Upper lobe of right lung (tissue), 1 donor: ENCODE results near the gene ZNF341. TPM values are rescaled to one million over a fixed set of nuclear protein-coding genes. Genes with fewer than 3 reads are reported as not detected.

Source experiments
- ATAC-seq: fragments of 200-7000 bp; cut with Tn5 transposase; one replicate; pipeline ENCODE4 v1.9.1; 2020; ENCODE audit warnings: mild to moderate bottlenecking, moderate library complexity
- DNase-seq: peaks from one replicate; pipeline ENCODE4 v3.0.0-alpha.2; 2020
- H3K27ac ChIP-seq: fragments of 200-600 bp; one replicate; pipeline ENCODE4 v1.8.0; 2022
- H3K27me3 ChIP-seq: fragments of 200-600 bp; one replicate; pipeline ENCODE4 v1.8.0; 2022; ENCODE audit warnings: mild to moderate bottlenecking
- H3K36me3 ChIP-seq: fragments of 200-600 bp; one replicate; pipeline ENCODE4 v1.8.0; 2022
- H3K4me1 ChIP-seq: fragments of 200-600 bp; one replicate; pipeline ENCODE4 v1.8.0; 2022
- H3K4me3 ChIP-seq: fragments of 200-600 bp; one replicate; pipeline ENCODE4 v1.8.0; 2022; ENCODE audit warnings: mild to moderate bottlenecking
- H3K9me3 ChIP-seq: fragments of 200-600 bp; one replicate; pipeline ENCODE4 v1.8.0; 2022
- intact Hi-C: fragments of 100-400 bp; cut with DNase I; formaldehyde crosslinking; loops from one replicate; pipeline ENCODE4 v1.11.0; 2022
- total RNA-seq: library from RNA; stranded (reverse); fragmentation: NEBNext Ultra II Directional; extraction: Animal tissue kit (Norgen Biotek cat#: 25700); gene quantifications from one replicate; pipeline ENCODE4 v1.2.1, GENCODE V29; 2021
- TF ChIP-seq, protein P1 (sequence below): fragments of 200-600 bp; IDR thresholded peaks from one replicate; pipeline ENCODE4 v1.8.0; 2022; ENCODE audit warnings: antibody characterized with exemption
- donor health status: DM: no; HTN: yes; CAD: no; lungs with severe emphysema.

The ZNF341 gene
- total RNA-seq, 1 donor from 2014 or later, result 4.8 TPM

DNA sequence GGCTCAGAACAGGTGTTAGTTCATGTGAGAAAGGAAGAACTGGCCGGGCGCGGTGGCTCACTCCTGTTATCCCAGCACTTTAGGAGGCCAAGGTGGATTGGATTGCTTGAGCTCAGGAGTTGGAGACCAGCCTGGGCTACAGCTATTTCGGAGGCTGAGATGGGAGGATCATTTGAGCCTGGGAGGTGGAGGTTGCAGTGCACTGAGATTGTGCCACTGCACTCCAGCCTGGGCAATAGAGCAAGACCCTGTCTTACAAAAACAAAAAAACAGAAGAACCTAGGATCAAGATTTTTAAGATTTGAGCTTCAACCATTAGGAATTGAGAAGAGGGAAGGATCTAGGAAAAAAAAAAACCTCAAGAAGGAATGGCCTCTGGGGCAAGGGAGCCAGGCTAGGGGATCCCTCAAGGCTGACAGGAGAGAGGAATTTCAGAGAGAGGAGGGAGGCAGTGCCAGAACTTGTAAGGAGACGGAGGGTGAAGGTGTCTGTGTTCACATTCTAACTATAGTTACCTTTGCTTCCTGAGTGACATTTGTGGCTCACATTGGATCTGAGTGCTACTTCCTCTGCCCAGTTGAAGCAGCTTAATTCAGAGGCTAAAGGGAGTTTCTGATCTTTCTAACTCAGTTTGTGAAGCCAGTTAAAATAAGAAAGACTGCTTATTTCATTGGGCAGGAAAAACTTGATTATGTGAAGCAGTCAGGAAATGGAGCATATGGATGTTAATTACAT, 105.5 kb downstream of the ZNF341 start:
- ATAC-seq (no peak), DNase-seq (no peak)
- H3K9me3 ChIP-seq, result no peaks in the 10 kb centered on the region
- intact Hi-C loops, result no loop called here
- no peaks in the 10 kb centered on the region for H3K27me3 ChIP-seq
- no peak overlapping the region for H3K27ac ChIP-seq
- peaks cover 78% of the 10 kb centered on the region for H3K4me1 ChIP-seq
- H3K4me3 ChIP-seq, result no peak overlapping the region
- TF ChIP-seq, protein P1, sequence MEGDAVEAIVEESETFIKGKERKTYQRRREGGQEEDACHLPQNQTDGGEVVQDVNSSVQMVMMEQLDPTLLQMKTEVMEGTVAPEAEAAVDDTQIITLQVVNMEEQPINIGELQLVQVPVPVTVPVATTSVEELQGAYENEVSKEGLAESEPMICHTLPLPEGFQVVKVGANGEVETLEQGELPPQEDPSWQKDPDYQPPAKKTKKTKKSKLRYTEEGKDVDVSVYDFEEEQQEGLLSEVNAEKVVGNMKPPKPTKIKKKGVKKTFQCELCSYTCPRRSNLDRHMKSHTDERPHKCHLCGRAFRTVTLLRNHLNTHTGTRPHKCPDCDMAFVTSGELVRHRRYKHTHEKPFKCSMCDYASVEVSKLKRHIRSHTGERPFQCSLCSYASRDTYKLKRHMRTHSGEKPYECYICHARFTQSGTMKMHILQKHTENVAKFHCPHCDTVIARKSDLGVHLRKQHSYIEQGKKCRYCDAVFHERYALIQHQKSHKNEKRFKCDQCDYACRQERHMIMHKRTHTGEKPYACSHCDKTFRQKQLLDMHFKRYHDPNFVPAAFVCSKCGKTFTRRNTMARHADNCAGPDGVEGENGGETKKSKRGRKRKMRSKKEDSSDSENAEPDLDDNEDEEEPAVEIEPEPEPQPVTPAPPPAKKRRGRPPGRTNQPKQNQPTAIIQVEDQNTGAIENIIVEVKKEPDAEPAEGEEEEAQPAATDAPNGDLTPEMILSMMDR, result no peak
- H3K36me3 ChIP-seq, result peaks cover 6% of the 10 kb centered on the region

DNA sequence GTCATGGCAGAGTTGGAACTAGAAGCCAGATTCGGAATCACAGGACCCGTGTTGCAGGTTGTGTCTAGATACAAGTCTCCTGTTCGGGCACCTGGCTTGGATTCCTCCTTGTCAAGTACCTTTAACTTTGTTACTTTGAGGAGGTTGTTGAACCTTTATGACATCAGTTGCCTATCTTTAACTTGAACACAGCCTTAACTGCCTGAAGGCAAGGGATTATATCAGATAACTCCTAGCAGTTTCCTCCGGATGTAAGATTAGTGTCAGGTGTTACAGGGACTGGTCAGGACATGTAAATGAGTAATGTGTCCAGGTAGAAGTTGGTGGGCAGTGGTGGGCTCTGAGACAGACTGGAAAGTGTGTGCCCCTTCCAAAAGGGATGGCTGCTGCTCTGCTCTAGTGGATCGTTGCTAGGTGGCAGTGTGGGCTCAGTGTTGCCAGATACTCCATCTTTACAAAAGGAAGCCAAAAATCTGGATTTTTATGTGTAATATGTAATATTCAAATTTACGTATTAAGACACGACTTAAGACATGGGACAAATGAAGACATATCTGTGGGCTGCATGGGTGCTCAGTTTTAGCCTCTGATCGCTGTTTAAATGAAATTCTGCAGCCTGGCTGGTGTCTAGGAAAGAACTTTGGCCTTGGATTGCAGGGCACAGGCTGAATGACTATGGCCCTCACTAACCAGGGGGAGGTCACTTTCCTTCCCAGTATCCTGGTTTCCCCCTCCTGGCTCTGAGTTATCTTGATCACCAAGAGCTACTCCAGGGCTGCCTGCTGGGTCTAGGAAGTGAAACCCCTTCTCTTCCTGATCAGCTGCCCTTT, 106.5 kb downstream of the ZNF341 start:
- TF ChIP-seq, protein P1, result no peak
- H3K27me3 ChIP-seq, result no peaks in the 10 kb centered on the region
- no peaks in the 10 kb centered on the region for H3K9me3 ChIP-seq
- DNase-seq, result no peak
- H3K4me3 ChIP-seq, result no peak overlapping the region
- peaks cover 78% of the 10 kb centered on the region for H3K4me1 ChIP-seq
- peak; percentile 19 for ATAC-seq
- H3K27ac ChIP-seq, result no peak overlapping the region
- H3K36me3 ChIP-seq, result peaks cover 6% of the 10 kb centered on the region
- intact Hi-C loops, result no loop called here

DNA sequence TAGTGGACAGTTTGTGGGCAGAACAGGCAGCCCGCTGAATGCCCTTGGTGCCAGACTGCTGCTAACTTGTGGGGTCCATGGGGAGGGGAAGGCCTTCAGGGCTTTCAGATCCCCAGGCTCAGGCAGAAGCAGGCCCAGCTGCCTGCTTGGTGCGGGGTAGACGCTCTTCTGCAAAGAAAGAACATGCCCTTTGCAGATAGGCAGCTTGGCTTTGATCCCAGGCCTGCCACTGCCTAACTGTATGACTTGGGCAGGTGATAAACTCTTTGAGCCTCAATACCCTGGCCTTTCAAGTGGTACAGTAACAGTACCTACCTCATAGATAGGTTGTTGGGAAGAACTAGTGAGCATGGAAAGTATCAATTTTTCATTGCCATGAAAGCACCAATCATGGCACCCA, 107.8 kb downstream of the ZNF341 start:
- H3K36me3 ChIP-seq, result peaks cover 6% of the 10 kb centered on the region
- TF ChIP-seq, protein P1, result no peak
- H3K4me3 ChIP-seq, result no peak overlapping the region
- ATAC-seq, result peak; percentile 12
- intact Hi-C loops, result no loop called here
- H3K27me3 ChIP-seq, result no peaks in the 10 kb centered on the region
- no peaks in the 10 kb centered on the region for H3K9me3 ChIP-seq
- no peak overlapping the region for H3K27ac ChIP-seq
- peaks cover 73% of the 10 kb centered on the region for H3K4me1 ChIP-seq
- no peak for DNase-seq

DNA sequence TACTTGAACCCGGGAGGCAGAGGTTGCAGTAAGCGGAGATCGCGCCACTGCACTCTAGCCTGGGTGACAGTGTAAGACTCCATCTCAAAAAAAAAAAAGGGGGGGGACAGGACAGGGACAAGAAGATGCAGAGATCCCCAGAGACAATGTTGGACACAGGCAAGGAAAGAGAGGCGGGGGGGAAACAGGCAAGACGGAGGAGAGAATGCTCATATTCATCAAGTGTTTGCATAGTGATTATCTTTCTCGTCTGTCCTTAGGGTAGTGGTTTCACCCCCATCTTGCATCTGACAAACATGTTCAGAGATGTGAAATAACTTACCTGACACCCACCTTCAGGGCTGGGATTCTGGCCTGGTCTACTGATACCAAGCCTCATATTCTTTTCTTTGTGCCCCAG, 108.4 kb downstream of the ZNF341 start:
- ATAC-seq, result no peak
- H3K36me3 ChIP-seq, result peaks cover 2% of the 10 kb centered on the region
- H3K4me1 ChIP-seq, result peaks cover 73% of the 10 kb centered on the region
- H3K4me3 ChIP-seq, result no peak overlapping the region
- no peaks in the 10 kb centered on the region for H3K27me3 ChIP-seq
- H3K9me3 ChIP-seq, result no peaks in the 10 kb centered on the region
- no peak for DNase-seq
- intact Hi-C loops, result no loop called here
- TF ChIP-seq, protein P1, result no peak
- H3K27ac ChIP-seq, result no peak overlapping the region

DNA sequence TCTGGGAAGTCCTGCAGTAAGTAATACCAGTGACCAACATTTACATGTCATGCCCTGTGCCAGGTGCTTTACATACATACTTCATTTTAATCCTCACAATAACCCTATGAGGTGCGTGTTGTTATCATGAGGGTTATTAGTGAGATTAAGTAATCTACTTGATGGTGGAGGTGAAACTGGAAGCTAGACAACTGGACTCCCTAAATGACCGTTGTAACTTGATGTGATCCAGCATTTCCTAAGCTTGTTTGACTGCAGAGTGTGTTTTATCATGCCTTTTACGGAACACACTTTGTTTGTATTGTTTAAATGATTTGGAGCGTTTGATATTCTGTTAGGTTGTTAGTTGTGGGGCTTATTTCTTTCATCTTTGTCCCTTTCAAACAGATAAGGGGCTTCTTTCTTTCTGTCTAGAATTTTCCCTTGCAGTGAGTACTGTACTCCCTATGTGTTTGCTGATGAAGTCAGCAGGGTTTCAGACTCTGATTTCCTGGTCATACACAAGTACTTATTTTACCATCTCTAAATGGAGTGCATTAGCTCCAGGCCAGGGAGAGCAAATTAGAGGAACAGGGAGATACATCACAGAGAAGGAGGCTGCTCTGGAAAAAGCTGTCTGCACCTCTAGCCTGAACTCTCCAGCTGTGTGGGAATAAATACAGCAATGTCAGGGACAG, 109.1 kb downstream of the ZNF341 start:
- Histone ChIP-seq H3K4me3 (no peak overlapping the region), H3K9me3 (no peaks in the 10 kb centered on the region), H3K4me1 (peaks cover 68% of the 10 kb centered on the region), H3K36me3 (no peaks in the 10 kb centered on the region), H3K27ac (no peak overlapping the region), H3K27me3 (no peaks in the 10 kb centered on the region)
- TF ChIP-seq, protein P1, result no peak
- ATAC-seq (no peak), DNase-seq (no peak)
- intact Hi-C loops, result no loop called here
